GM21447 (cell line): ENCODE measurements around the gene MICAL2.
A peak's percentile ranks its signal among the peaks of the same experiment; 100 is the strongest.

ENCODE experiments used
- ATAC-seq: cut with Tn5 transposase; IDR thresholded peaks from one replicate; pipeline ENCODE4 v1.9.1; 2021; ENCODE audit not compliant: unreplicated experiment

The MICAL2 gene

GRCh38 chr11:12185914-12186313, 75.5 kb downstream of the MICAL2 start:
- no peak for ATAC-seq

- no peak for ATAC-seq
Measured at GRCh38 chr11:12186701-12187100, 76.3 kb downstream of the MICAL2 start.

DNA sequence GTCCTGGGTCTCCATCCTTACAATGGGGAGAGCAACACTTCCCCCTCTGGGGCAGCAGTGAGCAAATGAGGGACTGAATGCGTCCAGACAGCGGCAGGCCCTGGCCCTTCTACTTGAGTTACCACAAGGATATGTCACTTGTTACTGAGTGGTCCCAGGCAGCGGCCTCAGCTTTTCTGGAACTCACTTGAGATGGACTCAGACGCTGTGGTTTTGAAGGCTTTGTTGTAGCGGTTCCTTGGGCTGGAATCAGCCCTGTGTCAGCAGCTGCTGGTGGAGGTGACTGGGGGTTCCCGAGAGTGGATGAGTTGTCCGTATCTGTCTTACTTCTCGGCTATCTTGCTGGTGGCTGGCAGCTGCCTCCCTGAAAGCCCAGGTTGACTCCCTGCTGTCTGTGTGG, 77.0 kb downstream of the MICAL2 start:
- ATAC-seq, result no peak

DNA sequence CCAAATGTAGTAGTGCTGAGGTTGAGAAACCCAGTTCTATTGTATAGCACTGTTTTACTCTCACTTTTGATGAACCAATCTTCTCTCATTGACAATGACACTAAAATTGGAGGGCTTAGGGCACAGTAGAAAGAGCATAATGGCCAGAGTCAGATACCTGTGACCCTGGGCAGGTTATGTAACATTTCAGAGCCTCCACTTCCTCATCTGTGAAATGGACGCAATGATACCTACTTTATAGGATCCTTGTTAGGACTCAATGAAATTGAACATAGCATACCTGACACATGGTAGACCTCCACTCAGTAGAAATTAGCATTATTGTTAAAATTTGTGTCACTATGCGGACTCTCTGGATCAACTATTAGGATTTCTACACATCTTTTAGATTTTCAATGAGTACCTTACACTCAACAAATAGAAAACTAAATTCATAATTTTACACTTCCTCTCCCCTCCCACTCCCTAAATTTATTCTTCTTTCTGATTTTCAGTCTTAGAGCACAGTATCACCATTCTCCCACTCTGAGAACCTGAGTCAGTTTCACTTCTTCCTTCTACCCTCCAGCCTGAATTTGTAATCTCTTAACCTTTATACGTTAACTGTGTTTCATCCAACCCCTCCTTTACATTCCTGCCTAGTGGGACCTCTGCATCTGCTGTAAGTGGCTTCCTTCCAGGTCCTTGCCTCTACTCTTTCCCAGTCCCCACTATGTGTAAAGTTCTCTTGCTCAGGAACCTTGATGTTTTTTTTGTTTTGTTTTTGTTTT, 78.3 kb downstream of the MICAL2 start:
- peak; percentile 84 for ATAC-seq

DNA sequence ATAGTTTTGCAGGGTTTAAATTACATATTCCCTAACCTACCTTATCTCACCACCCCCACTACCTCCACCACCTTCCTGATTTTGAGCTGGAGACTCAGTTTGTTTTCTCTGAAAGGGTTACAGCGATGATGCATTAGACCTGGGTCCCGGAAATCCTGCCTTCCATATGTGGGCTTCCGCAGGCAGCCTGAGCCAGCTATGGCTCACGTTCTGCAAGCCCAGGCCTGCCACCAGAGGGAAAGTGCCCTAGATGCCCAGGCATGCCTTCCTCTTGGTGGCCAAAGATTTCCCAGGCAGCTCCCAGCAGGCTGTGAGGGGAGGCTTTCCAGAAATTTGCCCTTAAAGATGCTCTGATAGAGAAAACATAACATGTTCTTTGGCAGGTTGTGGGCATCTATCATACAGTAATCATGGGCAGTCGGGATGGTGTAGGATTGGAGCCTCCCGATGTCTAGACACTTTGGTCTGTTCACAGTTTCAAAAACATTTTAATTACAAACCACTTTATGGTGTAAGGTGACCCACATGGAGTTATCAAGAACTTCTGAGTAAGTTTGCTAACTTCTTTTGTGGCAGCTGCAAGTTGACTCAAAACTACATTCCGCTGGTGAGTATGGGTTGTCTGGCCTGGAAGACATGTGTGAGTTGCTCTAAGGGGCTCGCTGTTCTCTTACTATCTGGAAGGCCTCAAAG, 79.3 kb downstream of the MICAL2 start:
- ATAC-seq, result no peak

DNA sequence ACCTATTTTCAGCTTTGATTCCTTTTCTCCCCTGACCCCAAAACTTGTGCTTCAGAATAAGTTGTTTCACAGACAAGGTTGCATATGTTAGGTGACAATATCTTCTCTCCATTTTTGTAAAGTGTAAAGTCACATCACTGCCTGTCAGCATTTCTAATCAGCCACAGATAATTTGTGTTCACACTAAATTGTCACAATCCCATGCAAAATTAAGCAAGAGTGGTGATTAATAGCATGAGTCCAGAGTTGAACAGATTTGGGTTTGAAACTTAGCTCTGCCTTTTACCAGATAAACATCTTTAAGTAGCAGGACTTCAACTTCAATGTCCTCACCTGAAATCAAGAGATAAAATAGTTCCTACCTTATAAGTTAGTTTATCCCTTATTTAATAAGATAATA, 80.1 kb downstream of the MICAL2 start:
- no peak for ATAC-seq

DNA sequence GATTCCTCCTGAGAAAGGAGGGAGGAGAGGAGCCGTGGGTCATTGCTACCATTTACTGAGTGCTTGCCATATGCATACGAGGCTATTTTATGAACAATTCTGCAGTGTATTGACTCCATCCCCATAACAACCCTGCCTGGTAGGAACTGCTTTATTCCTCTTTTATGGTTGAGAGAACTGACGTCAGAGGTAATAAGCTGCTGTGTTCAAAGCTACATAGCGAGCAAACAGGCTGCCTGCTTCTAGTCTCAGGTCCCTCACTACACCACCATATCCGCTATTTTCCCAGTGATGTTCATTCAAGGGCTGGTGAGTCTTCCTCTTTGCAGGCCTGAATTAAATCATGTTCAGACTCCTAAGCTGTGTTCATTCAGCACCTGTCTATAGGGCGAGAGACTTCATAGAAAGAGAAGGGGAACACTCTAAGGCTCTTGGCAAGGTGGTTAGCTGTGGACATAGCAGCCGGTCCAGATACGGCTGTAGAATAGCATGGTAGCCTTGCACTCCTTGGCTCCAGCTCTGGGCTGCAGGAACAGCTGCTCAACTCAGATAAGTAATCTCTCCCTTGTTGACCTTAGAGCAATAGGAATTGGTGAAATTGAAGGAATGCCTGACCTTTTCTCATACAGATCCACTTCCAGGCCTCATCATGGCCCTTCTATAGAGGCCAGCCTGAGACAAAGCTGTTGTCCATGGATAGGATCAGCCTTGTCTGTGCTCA, 82.6 kb downstream of the MICAL2 start:
- ATAC-seq, result no peak

DNA sequence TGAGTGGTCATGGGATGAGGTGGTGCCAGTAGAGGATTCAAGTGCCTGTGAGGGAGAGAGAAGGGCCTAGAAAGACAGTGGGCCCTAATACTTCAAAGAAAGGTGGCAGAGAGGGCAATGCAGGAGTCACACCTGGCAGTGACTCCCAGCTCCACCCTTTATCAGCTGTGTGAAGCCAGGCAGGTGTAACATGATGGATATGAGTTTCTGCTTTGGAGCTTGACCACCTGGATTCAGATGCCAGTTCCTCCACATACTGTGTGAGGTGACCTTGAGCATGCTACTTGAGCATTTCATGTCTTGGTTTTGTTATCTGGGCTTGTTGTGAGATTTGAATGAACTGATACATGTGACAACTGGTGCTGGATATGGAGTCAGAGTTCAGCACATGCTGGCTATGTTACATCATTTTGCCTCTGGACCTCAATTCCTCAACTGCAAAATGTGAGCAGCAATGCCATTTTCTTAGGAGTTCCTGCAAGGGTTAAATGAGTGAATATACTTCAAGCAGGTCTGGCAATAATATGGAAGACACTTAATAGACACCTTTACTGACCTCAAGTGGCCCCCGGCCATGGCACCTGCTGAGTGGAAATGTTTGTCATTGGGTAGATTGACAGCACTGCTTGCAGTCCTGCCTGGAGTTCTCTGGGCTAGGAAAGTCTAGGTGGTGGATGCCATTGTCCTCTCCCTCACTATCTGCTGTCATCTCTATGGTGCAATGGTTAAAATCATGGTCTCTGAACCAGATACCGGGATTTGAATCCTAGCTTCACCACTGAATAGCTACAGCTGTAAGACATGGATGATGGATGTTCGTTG, 83.3 kb downstream of the MICAL2 start:
- no peak for ATAC-seq

- ATAC-seq, result peak; percentile 69
Measured at GRCh38 chr11:12195768-12196167, 85.4 kb downstream of the MICAL2 start.

GRCh38 chr11:12196308-12196707, 85.9 kb downstream of the MICAL2 start:
- ATAC-seq, result no peak

DNA sequence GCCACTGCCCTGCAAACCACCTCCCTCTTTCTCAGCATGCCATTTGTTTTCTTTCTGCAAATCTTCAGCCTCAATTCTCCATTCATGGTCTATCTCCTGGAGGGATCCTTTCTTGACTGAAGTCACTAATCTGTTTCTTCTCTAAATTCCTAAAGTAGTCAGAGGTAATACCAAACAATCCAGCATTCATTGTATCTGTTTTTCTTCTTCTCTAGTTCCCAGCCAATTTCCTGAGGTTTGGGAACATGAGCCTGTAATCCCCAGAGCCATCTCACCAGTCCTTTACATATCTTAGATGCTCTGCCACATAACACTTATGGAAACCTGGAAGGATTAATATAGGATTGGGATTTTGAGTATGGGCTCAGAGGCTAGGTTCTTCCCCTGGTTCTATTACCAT, 86.5 kb downstream of the MICAL2 start:
- ATAC-seq, result no peak

DNA sequence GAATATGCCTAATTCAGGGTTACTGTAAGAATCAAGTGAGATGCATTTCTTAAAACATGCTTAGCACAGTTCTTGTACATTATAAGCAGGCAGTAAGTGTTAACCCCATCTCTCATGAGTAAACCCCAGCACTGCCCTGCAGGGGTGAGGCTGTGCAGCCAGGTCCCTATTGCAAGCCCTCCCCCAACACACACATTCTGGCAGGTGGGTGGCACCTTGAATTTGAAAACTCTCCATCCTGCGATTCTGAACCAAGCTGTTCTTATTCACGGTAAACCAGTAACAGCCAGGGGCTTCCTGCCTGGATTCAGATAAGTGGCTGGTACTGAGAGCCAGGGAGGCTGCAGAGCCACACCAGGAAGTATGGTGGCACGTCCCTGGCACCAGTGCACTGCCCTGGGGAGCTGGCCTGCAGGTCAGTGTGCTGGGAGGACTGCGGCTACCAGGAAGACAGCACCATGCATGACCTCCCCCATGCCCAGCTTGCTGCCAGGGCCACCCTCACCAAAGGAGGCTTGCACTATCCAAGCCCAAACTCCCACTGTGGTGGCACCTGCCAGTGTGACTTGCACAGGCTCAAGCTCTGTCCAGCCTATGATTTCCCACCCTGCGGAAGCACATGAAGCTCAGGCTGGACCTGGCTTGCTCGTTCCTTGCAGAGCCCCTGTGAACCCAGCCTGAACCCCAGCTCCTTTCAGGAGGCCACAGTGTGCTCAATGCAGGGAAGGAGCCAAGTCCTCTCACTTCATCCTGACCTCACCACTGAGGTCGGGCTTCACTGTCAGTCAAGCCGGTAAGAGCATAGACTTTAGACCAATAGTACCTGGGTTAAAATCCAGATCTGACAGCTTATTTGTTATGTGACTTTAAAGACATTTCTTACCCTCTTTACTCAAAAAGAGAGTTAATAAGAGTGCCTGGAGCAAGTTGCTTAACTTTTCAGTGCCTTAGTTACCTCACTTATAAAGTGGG, 88.1 kb downstream of the MICAL2 start:
- no peak for ATAC-seq

GRCh38 chr11:12199231-12199948, 89.0 kb downstream of the MICAL2 start:
- ATAC-seq, result no peak

DNA sequence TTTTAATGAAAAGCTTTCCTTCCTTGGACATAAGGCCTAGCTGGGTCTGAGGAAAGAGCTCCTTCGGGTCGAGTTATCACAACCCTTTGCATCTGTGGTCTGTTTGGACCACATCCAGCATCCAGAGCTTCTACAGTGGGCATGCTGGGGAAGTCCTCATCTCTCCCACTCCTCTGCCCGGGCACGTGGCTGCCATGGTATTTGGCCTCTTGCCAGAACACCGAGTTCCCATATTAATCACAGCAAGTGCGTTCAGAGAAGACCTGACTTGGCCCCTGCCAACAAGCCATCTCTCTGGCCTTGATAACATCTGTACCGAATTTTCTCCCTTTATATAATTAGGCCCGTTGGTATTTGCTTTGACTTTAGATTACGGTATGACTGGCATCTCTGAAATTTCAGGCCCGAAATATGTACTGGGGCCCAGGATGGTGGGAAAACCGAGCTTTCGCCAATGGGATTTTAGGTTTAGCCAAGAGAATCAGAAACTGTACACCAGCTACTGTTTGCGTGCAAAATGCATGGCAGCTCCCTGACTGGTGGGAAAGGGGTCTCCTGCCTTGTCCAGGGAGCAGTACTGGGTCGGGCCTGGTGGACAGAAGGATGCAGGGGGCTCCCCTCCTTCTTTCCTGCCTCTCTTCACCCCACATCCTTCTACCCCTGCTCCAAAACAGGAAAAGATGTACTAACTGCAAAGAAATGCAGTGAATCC, 90.0 kb downstream of the MICAL2 start:
- ATAC-seq, result no peak

DNA sequence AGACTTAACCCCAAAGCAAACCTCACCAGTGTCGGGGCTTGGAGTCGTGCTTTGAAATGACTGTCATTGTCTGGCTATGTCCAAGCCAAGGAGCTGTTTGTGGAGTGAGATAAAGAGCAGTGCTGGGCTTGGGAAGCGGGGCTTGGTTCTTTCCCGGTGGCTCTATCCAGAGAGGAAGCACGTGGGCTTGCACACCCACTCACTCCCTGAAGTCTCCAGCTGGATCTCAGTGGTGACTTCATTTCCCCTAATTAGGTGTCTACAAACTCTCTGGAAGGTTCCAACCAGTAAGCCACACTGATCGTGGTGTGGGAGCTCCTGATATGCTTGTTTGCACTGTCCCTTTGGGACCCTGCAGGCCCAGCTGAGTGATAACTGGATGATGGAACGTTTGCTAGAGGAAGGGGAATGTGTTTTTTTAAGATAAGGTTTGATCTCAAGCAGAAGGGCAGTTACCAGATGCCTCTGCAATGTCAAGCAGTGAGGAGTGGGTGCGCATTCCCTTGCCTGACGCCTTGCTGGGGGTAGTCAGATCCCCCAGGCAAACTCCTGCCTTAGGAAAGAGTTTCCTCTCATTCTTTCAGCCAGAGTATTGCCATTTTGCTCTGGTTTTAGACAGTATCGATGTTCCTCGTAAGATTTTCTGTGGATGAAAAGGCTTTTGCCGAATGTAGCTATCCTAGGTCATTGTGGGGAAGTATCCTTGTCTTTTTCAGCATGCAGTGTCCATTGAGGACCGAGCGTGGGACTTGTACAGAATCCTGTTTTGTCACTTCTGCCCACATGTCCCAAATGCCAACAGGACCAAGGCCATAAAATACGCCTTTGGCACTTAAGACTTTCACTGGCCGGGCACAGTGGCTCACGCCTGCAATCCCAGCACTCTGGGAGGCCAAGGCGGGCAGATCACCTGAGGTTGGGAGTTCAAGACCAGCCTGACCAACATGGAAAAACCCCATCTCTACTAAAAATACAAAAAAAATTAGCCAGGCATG, 90.9 kb downstream of the MICAL2 start:
- ATAC-seq, result no peak

DNA sequence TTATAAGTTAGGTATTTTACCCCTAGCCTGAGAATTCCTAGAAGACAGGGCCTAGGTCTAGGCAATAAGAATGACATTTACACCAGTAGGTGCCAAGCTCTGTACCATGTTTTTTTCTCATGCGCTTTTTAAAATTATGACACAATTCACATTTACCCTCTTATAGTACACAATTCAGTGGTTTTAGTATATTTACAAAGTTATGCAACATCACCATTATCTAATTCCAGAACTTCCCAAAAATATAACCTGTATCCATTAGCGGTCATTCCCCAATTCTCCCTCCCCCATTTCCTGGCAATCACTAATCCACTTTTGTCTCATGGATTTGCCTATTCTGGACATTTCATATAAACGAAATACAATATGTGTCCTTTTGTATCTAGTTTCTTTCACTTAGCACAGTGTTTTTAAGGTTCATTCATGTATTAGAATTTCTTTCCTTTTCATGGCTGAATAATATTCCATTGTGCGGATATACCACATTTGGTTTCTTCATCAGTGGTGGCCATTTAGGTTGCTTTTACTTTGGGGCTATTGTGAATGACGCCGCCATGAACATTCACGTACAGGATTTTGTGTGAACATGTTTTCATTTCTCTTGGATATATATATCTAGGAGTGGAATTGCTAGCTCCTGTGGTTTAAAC, 92.4 kb downstream of the MICAL2 start:
- no peak for ATAC-seq

DNA sequence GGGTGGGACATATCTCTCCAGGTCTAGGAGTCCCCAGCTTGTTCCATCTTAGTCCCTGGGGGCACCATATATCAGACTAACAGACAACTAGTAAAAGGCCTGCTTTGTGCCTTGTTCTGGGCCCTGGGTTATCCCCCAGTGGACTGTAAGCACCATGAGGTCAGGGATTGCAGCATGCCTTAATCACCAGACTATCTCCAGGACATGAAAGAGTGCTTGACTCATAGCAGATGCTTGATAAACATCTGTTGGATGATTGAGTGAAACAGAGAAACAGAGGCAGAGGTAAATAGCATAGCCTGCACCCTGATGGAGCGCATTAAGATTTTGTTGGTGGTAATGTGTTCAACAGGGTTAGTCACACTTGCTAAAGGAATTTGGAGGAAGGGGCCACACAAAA, 94.1 kb downstream of the MICAL2 start:
- ATAC-seq, result no peak
